Subcutaneous abdominal adipose tissue (tissue), 5 donors: ENCODE results near the gene SLC19A2.

Source experiments
- H3K27ac ChIP-seq: one replicate; pipeline ENCODE4 v1.7.0; 2013; ENCODE audit warnings: low read depth, mild to moderate bottlenecking, inconsistent platforms, low read length, moderate library complexity
- H3K27me3 ChIP-seq, 5 donors: one replicate each; pipeline ENCODE4 v1.7.0; 2013; ENCODE audit warnings: low read length in 5 of 5, inconsistent platforms in 1 of 5; ENCODE audit not compliant: control insufficient read depth in 5 of 5, insufficient read depth in 4 of 5
- H3K36me3 ChIP-seq, 5 donors: one replicate each; pipeline ENCODE4 v1.7.0; 2013; ENCODE audit warnings: low read length in 5 of 5; ENCODE audit not compliant: control insufficient read depth in 5 of 5, insufficient read depth in 5 of 5
- H3K4me1 ChIP-seq, 5 donors: one replicate each; pipeline ENCODE4 v1.7.0; 2013; ENCODE audit warnings: low read length in 5 of 5, mild to moderate bottlenecking in 3 of 5, moderate library complexity in 1 of 5; ENCODE audit not compliant: control insufficient read depth in 5 of 5, insufficient read depth in 5 of 5
- H3K4me3 ChIP-seq, 5 donors: one replicate each; pipeline ENCODE4 v1.7.0; 2013; ENCODE audit warnings: low read length in 5 of 5, low read depth in 1 of 5
- H3K9ac ChIP-seq, 5 donors: one replicate each; pipeline ENCODE4 v1.7.0; 2013; ENCODE audit warnings: low read length in 5 of 5, mild to moderate bottlenecking in 4 of 5, moderate library complexity in 3 of 5
- H3K9me3 ChIP-seq, 5 donors: one replicate each; pipeline ENCODE4 v1.7.0; 2013; ENCODE audit warnings: low read length in 5 of 5; ENCODE audit not compliant: control insufficient read depth in 5 of 5
- donor health status: healthy.
- donor health status: healthy.
- donor health status: healthy.
- donor health status: healthy.
- donor health status: healthy.

The SLC19A2 gene

DNA sequence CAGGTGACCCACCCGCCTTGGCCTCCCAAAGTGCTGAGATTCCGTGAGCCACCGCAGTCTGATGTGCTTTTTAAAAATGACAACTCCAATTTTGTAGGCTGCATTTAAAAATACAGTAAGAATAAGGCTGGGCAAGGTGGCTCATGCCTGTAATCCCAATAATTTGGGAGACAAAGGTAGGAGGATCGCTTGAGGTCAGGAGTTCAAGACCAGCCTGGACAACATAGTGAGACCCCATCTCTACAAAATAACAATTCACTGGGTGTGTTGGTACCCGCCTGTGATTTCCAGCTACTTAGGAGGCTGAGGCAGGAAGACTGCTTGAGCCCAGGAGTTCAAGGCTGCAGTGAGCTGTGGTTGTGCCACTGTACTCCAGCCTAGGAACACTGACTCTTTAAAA, 23.4 kb downstream of the SLC19A2 start:
- no peak overlapping the region for H3K27ac ChIP-seq
- H3K4me1 ChIP-seq: peaks cover 0 to 10% (median 8%) of the 10 kb centered on the region in 5 donors
- peaks cover 0 to 3% (median 2%) of the 10 kb centered on the region in 5 donors for H3K9me3 ChIP-seq
- H3K9ac ChIP-seq: no peak overlapping the region
- H3K36me3 ChIP-seq: peaks cover 0 to 13% (median 11%) of the 10 kb centered on the region in 5 donors
- peaks cover 0 to 6% (median 0%) of the 10 kb centered on the region in 5 donors for H3K27me3 ChIP-seq
- no peak overlapping the region for H3K4me3 ChIP-seq

DNA sequence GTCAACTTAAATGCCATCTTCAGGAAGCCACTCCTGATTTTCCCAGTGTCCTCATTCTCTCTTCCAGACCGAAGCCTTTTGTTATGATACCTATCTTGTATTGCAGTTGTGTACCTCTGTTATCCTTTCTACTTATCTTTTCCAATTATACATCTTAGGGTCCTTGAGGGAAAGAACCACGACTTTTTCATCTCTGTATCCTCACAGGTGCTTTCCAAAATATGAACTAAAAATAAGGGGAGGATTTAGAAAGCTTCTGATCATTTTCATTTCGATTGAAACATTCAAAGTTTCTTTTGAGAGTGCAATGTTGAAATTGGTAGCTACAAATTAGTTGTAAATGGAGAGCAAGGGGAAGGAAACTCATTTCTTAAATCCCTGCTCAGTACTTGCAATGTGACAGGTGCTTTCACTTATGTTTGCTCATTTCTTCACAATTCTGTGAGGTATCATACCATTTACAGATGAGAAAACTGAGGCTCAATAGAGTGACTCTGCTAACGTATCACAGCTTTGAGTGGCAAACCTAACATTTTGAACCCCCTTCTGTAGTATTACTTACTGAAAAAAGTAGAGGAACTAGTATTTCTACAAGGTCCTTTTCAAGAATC, 24.2 kb downstream of the SLC19A2 start:
- H3K27me3 ChIP-seq: peaks cover 0 to 6% (median 0%) of the 10 kb centered on the region in 5 donors
- H3K36me3 ChIP-seq: peaks cover 0 to 8% (median 6%) of the 10 kb centered on the region in 5 donors
- peaks cover 0 to 10% (median 6%) of the 10 kb centered on the region in 5 donors for H3K9me3 ChIP-seq
- H3K9ac ChIP-seq: no peak overlapping the region
- no peak overlapping the region for H3K4me3 ChIP-seq
- H3K27ac ChIP-seq: no peak overlapping the region
- peaks cover 0 to 10% (median 8%) of the 10 kb centered on the region in 5 donors for H3K4me1 ChIP-seq

DNA sequence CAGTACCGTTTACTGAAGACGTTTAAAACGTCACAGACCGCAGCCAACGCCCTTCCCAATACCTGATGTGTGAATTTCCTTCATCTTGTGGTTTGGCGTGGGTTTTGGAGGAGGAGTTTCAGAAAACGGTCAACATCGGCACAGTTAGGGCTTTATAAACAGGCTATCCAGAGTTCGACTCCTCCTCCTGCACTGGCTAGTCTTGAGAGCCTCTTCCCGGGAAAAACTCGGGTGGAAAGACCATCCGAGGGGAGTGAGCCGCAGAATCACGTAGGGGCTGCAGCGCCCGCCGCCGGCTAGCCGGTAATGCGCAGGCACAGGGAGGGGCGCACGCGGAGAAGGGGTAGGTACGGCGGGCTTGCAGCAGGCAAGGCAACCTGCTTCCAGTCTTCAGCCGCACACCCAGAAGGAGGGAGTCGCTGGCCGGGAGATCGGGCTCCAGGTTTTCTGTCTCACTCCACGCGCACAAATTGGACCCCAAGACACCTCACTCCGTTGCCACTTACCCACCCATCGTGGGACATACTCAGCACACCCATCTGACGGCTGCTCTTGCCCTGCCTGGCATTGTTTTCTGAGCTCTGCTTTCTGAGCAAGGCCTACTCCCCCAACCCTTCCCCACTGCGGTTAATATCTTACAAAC, 25.4 kb downstream of the SLC19A2 start:
- peak overlapping the region; percentile 13 to 58 (median 51) for H3K4me3 ChIP-seq
- peaks cover 0 to 10% (median 6%) of the 10 kb centered on the region in 5 donors for H3K9me3 ChIP-seq
- H3K27ac ChIP-seq: no peak overlapping the region
- peaks cover 0 to 10% (median 8%) of the 10 kb centered on the region in 5 donors for H3K4me1 ChIP-seq
- H3K9ac ChIP-seq: peak overlapping the region in 3 of 5 donors; percentile 5 to 64 (median 16)
- H3K36me3 ChIP-seq: peaks cover 0 to 2% (median under 1%) of the 10 kb centered on the region in 5 donors
- peaks cover 0 to 6% (median 0%) of the 10 kb centered on the region in 5 donors for H3K27me3 ChIP-seq

DNA sequence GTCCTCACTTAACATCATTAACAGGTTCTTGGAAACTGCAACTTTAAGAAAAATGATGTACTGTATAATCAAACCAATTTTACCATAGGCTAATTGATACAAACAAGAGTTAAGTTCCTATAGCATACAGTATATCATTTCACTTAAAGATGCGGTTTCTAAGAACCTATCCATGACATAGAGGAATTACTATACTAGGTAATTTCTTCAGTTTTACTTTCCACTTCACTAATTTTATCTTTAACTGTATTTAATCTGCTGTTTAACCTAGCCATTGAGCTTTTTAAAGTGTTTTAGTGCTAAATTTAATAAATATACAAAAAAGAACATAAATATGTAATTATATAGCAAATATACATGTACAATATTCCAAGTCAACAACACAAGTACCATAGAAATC, 28.3 kb downstream of the SLC19A2 start:
- H3K36me3 ChIP-seq: no peaks in the 10 kb centered on the region
- no peak overlapping the region for H3K4me3 ChIP-seq
- no peak overlapping the region for H3K9ac ChIP-seq
- H3K27ac ChIP-seq: no peak overlapping the region
- peaks cover 0 to 6% (median 0%) of the 10 kb centered on the region in 5 donors for H3K27me3 ChIP-seq
- peaks cover 0 to 10% (median 6%) of the 10 kb centered on the region in 5 donors for H3K9me3 ChIP-seq
- H3K4me1 ChIP-seq: peaks cover 0 to 10% (median 8%) of the 10 kb centered on the region in 5 donors

DNA sequence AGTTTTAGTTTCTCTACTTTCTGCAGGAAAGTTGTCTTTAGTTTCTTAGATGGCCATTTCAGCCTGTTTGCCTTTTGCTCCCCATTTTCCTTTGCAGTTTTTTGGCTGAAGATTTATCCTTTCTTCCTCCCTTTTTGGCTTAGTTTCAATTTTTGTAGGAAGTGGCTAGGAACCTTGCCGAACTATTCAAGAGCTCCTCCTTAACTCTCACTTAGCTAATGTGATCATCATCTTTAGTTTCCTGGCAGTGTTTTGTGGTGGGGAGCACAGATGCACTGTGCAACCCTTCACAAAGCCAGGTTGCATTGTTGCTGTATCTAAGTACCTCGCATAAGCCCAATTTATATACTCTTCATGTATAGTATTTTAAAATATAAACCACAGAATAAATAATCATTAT, 29.7 kb downstream of the SLC19A2 start:
- peaks cover 0 to 6% (median 0%) of the 10 kb centered on the region in 5 donors for H3K27me3 ChIP-seq
- no peak overlapping the region for H3K4me3 ChIP-seq
- peaks cover 0 to 10% (median 8%) of the 10 kb centered on the region in 5 donors for H3K4me1 ChIP-seq
- H3K9me3 ChIP-seq: peaks cover 0 to 10% (median 6%) of the 10 kb centered on the region in 5 donors
- no peaks in the 10 kb centered on the region for H3K36me3 ChIP-seq
- H3K9ac ChIP-seq: no peak overlapping the region
- no peak overlapping the region for H3K27ac ChIP-seq

DNA sequence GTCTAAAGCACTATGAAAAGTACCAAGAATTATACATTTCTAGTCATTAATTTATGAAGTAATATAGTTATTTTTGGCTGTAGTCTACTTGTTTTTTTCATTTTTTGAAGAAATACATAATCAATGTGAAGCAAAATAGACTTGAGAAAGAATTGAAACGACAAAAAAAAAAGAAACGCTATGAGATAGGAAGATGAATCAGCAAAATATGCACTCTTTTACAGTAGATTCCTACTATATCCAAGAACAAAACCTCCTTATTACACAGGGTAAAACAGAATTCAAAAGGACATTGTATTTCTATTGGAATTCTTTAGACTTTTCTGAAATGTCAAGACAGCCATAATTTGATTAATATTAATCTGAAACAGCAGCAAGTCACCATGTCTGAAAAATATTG, 32.8 kb downstream of the SLC19A2 start:
- no peak overlapping the region for H3K27ac ChIP-seq
- H3K4me3 ChIP-seq: no peak overlapping the region
- H3K9ac ChIP-seq: no peak overlapping the region
- H3K4me1 ChIP-seq: no peaks in the 10 kb centered on the region
- H3K36me3 ChIP-seq: no peaks in the 10 kb centered on the region
- peaks cover 0 to 10% (median 6%) of the 10 kb centered on the region in 5 donors for H3K9me3 ChIP-seq
- H3K27me3 ChIP-seq: no peaks in the 10 kb centered on the region

DNA sequence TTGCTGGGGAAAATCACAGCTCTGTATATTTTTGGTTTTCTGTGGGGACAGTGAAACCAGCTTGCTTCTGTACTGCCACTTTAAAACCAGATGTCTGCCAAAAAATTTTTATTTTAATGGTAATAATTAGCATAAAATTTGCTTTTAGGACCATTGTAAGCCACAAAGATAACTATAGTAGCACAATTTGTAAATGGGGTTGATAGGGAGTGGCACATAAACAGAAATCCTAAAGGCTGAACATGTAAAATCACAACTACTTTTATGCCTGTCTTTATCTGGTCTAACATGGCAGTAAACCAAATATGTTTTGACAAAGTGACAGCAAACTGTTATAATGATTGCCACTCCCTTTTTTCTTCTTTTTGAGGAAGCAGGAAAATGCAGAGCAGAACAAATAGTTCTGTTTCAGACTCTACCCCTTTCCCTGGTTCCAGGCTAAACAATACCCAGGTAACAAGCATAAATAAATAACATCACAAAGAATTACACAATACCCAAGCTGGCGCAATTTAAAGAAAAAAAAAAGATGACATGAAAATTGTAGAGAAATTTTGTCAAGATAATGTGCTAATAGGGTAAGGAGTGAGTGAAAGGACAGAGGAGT, 34.4 kb downstream of the SLC19A2 start:
- Histone ChIP-seq H3K4me1 (no peaks in the 10 kb centered on the region), H3K9me3 (no peaks in the 10 kb centered on the region), H3K36me3 (no peaks in the 10 kb centered on the region), H3K4me3 (no peak overlapping the region), H3K9ac (no peak overlapping the region), H3K27ac (no peak overlapping the region), H3K27me3 (no peaks in the 10 kb centered on the region)

DNA sequence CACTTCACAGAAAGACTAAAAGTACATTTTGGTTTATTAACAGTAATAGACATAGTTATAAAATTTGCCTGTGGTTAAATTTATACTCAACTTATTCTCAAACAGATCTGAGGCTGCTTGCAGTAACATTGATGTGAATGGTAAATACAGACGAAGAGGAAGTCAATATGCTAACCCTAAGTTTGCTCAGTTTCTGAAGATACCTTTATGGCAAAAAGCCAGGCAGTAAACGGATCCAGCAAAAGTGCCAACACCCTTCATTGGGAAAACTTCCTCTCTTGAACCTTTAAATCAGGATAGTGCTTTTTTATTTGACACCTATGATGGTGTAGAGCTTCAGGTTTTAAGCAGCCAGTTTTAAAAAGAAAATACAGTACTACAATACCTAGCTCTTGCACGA, 41.8 kb downstream of the SLC19A2 start:
- no peaks in the 10 kb centered on the region for H3K4me1 ChIP-seq
- H3K9ac ChIP-seq: no peak overlapping the region
- peaks cover 0 to 8% (median 0%) of the 10 kb centered on the region in 5 donors for H3K27me3 ChIP-seq
- H3K36me3 ChIP-seq: no peaks in the 10 kb centered on the region
- H3K27ac ChIP-seq: no peak overlapping the region
- H3K9me3 ChIP-seq: no peaks in the 10 kb centered on the region
- no peak overlapping the region for H3K4me3 ChIP-seq

DNA sequence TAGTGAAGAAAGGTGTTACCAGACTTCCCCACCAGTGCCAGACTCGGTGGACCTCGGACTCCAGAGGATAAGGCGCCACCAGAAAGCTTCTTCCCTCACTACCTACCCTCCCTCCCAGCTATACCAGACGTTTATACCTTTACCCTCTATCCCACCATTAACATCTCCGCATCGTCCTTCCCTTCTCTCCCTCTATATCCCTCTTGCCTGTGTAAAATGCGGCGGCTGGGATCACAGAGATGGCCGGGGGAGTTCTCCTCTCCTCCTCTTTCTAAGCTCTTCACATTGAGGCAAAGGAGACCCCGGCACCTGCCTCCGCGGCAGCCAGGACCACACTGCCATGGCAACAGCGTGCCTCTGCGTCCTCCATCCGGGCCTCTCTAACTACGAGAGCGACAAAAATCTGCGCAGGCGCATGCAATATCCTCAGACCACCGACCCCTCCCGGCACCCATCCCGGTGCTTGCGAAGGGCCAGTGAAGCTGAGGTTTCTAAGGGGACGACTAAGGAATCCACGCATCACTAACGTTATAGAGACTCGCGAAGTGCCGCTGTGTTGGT, 58.6 kb downstream of the SLC19A2 start, which contains the start of gene CCDC181:
TSS of gene CCDC181 (minus strand) at position 394 of the 561 bp plus-strand sequence. CDS start 2,547 bp downstream, outside the sequence.
- Histone ChIP-seq H3K4me1 (peaks cover 0 to 8% (median 7%) of the 10 kb centered on the region in 5 donors), H3K9me3 (no peaks in the 10 kb centered on the region), H3K27ac (no peak within 1 kb of the TSS), H3K27me3 (peaks cover 0 to 14% (median 5%) of the 10 kb centered on the region in 5 donors), H3K4me3 (peak within 1 kb of the TSS; percentile 51 to 76 (median 58)), H3K9ac (peak within 1 kb of the TSS in 2 of 5 donors; percentile 42), H3K36me3 (no peaks in the 10 kb centered on the region)
